ENCODE measurements around the gene PRICKLE4.

DNA sequence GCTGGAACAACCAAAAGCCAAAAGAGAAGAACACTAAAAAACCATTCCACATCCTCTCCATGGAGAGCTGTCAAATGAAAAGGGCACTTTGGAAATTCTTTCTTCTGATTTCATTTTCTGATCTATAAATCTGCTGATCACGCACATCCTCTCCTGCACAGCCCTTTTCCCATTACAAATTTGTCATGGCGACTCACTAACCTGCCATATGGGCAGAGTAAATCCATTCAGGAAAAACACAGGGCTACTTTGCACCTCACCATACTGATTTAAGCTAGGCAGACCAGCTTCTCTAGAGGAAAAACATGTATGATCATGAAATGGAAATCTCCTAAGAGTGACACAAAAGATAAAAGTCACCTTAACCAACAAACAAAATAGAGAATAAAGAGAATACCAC, 32.9 kb downstream of the PRICKLE4 start:
- TF ChIP-seq, protein P1, sequence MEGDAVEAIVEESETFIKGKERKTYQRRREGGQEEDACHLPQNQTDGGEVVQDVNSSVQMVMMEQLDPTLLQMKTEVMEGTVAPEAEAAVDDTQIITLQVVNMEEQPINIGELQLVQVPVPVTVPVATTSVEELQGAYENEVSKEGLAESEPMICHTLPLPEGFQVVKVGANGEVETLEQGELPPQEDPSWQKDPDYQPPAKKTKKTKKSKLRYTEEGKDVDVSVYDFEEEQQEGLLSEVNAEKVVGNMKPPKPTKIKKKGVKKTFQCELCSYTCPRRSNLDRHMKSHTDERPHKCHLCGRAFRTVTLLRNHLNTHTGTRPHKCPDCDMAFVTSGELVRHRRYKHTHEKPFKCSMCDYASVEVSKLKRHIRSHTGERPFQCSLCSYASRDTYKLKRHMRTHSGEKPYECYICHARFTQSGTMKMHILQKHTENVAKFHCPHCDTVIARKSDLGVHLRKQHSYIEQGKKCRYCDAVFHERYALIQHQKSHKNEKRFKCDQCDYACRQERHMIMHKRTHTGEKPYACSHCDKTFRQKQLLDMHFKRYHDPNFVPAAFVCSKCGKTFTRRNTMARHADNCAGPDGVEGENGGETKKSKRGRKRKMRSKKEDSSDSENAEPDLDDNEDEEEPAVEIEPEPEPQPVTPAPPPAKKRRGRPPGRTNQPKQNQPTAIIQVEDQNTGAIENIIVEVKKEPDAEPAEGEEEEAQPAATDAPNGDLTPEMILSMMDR (IDR thresholded peaks at IDR 0.05), result no peak
- TF ChIP-seq POLR2AphosphoS5 (IDR thresholded peaks at IDR 0.05), result no peak
- no peak for TF ChIP-seq POLR2A (IDR thresholded peaks at IDR 0.05)
- TF ChIP-seq EP300 (IDR thresholded peaks at IDR 0.05), result no peak
